Measurements from ENCODE around the gene PHB1.
"Not testable (repeated sequence)": the region's sequence is repeated elsewhere in the genome, so short reads cannot be mapped to it uniquely, and the experiment has no call there.

PHB1 gene

DNA sequence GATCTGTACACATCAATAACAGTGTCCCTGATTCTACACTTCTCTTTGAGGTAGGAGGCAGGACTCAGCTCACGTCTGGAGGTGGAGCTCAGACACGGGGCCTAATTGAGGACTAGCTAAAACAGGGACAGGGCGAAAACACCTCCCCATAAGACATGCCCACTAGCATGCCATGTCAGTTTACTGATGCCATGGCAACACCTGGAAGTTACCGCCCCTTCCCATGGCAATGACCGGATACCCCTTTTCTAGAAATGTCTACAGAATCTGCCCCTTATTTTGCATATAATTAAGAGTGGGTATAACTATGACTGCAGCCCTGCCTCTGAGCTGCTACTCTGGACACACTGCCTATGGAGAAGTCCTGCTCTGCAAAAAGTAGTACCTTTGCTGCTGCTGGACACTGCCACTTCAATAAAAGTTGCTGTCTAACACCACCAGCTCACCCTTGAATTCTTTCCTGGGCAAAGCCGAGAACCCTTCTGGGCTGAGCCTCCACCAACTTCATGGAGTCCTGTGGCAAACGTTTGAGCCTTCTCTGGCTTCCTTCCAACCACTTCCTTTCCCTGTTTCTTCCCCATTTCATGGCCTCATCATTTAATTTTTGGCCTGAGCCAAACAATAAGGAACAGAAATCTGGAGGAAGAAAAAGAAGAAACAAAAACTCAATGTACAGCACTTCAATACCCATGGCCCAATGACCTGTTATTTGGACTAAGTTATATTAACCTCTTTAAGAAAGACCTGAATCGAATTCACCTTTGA lies 21.0 kb downstream of the PHB1 start:
- H3K4me2 ChIP-seq (ENCODE audit: insufficient read depth, low read length, poor library complexity, severe bottlenecking), result no peak overlapping the region
- no peak overlapping the region for H3K9ac ChIP-seq (ENCODE audit: low read depth, low read length, poor library complexity)
- no peaks in the 10 kb centered on the region for H3K36me3 ChIP-seq (replicated peaks in 1 of 2; ENCODE audit: control insufficient read depth in 2 of 2, insufficient read depth in 2 of 2, low read length in 2 of 2)
- H2BK120ac ChIP-seq (ENCODE audit: low read depth, low read length), result no peak overlapping the region
- H4K91ac ChIP-seq (ENCODE audit: low read depth, low read length, poor library complexity), result no peak overlapping the region
- DNase-seq (ENCODE audit: low spot score), result no peak
- no peak overlapping the region for H2BK5ac ChIP-seq (ENCODE audit: low read length)
- no peak overlapping the region for H3K4me3 ChIP-seq (ENCODE audit: low read length in 2 of 2)
- WGBS, 2 donors (ENCODE audit: extremely low coverage in 2 of 2, insufficient read length in 2 of 2, insufficient replicate concordance in 1 of 2), result no CpG with 5 or more reads among the region's 8 CpGs
- H4K8ac ChIP-seq (ENCODE audit: low read depth, low read length), result no peak overlapping the region
- H2BK12ac ChIP-seq (ENCODE audit: low read length), result no peak overlapping the region
- H3K14ac ChIP-seq (ENCODE audit: low read length), result no peak overlapping the region
- H3K4me1 ChIP-seq (ENCODE audit: control insufficient read depth in 2 of 2, insufficient read depth in 1 of 2, low read depth in 1 of 2, low read length in 2 of 2), result peaks cover 3 to 8% of the 10 kb centered on the region in 2 donors
- H2AFZ ChIP-seq (ENCODE audit: low read length), result no peak overlapping the region
- no peaks in the 10 kb centered on the region for H3K79me1 ChIP-seq (ENCODE audit: low read depth, low read length)
- H3K9me3 ChIP-seq (replicated peaks in 1 of 2; ENCODE audit: control insufficient read depth in 2 of 2, insufficient read depth in 1 of 2, low read depth in 1 of 2, low read length in 2 of 2), result no peaks in the 10 kb centered on the region
- H3K23ac ChIP-seq (ENCODE audit: low read depth, low read length, poor library complexity), result no peak overlapping the region
- H3K27me3 ChIP-seq (ENCODE audit: control insufficient read depth in 3 of 3, insufficient read depth in 3 of 3, low read depth in 1 of 3, low read length in 3 of 3), result peaks cover 0 to 8% (median 0%) of the 10 kb centered on the region in 3 experiments
- H2AK5ac ChIP-seq (ENCODE audit: low read depth, low read length), result no peak overlapping the region
- H3K27ac ChIP-seq (replicated peaks; ENCODE audit: low read length), result no peak overlapping the region
- H2BK15ac ChIP-seq (ENCODE audit: low read length), result no peak overlapping the region
- no peak overlapping the region for H3K4ac ChIP-seq (ENCODE audit: low read length)
- no peak overlapping the region for H3K18ac ChIP-seq (ENCODE audit: low read length)

DNA sequence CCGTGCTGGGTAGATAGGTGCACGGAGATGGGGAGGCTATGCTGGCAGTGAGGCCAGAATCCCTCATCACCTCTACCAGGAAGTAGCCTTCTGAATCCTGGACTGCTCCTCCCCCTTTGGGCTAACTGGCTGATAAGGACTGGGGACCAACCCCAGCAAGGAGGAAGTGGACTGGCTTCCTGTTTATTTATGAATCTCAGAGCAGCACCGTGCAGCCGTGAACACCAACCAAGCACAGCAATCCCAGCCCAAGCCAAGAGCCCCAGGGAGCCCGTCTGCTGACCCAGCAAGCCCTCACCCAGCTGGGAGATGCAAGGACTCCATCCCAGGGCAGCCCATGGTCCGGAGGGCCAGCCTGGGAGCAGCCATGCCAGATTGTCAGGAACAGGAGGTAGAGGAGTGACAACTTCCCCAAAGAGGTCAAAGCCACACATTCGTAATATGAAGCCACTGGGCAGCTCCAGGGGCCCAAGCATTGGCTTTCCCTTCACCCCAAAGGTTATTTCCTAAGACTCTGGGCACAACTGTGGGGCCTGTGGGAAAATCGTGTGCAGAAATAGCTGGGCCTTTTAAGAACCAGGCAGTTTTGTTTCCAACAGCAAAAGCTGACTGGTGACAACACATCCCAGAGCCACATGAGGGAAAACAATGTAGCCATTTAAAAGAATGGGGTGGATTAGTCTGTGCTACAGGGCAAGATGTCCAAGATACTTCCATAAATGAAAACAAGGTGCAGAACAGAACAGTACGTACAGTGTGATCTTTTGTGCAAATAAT lies 23.9 kb downstream of the PHB1 start:
- Histone ChIP-seq H3K23ac (ENCODE audit: low read depth, low read length, poor library complexity) (no peak overlapping the region), H2AFZ (ENCODE audit: low read length) (peak overlapping the region; percentile 94), H2BK15ac (ENCODE audit: low read length) (no peak overlapping the region), H3K9me3 (replicated peaks in 1 of 2; ENCODE audit: control insufficient read depth in 2 of 2, insufficient read depth in 1 of 2, low read depth in 1 of 2, low read length in 2 of 2) (no peaks in the 10 kb centered on the region), H2BK5ac (ENCODE audit: low read length) (peak overlapping the region; percentile 9), H3K4me2 (ENCODE audit: insufficient read depth, low read length, poor library complexity, severe bottlenecking) (no peak overlapping the region), H3K79me1 (ENCODE audit: low read depth, low read length) (no peaks in the 10 kb centered on the region), H3K9ac (ENCODE audit: low read depth, low read length, poor library complexity) (no peak overlapping the region), H3K27me3 (ENCODE audit: control insufficient read depth in 3 of 3, insufficient read depth in 3 of 3, low read depth in 1 of 3, low read length in 3 of 3) (peaks cover 0 to 7% (median 0%) of the 10 kb centered on the region in 3 experiments), H3K4me3 (ENCODE audit: low read length in 2 of 2) (no peak overlapping the region), H4K91ac (ENCODE audit: low read depth, low read length, poor library complexity) (no peak overlapping the region), H2AK5ac (ENCODE audit: low read depth, low read length) (no peak overlapping the region), H3K4ac (ENCODE audit: low read length) (no peak overlapping the region), H3K36me3 (replicated peaks in 1 of 2; ENCODE audit: control insufficient read depth in 2 of 2, insufficient read depth in 2 of 2, low read length in 2 of 2) (no peaks in the 10 kb centered on the region), H3K4me1 (ENCODE audit: control insufficient read depth in 2 of 2, insufficient read depth in 1 of 2, low read depth in 1 of 2, low read length in 2 of 2) (peaks cover 3 to 8% of the 10 kb centered on the region in 2 donors), H2BK120ac (ENCODE audit: low read depth, low read length) (no peak overlapping the region), H2BK12ac (ENCODE audit: low read length) (peak overlapping the region; percentile 35), H3K18ac (ENCODE audit: low read length) (peak overlapping the region; percentile 72), H3K27ac (replicated peaks; ENCODE audit: low read length) (no peak overlapping the region), H3K14ac (ENCODE audit: low read length) (no peak overlapping the region), H4K8ac (ENCODE audit: low read depth, low read length) (no peak overlapping the region)
- no peak for DNase-seq (ENCODE audit: low spot score)
- WGBS, 2 donors (ENCODE audit: extremely low coverage in 2 of 2, insufficient read length in 2 of 2, insufficient replicate concordance in 1 of 2), result no CpG with 5 or more reads among the region's 9 CpGs

GRCh38 chr17:49389514-49390347 lies 25.0 kb downstream of the PHB1 start:
- H3K4ac ChIP-seq (ENCODE audit: low read length); H2BK120ac ChIP-seq (ENCODE audit: low read depth, low read length); DNase-seq (ENCODE audit: low spot score); H3K36me3 ChIP-seq (replicated peaks in 1 of 2; ENCODE audit: control insufficient read depth in 2 of 2, insufficient read depth in 2 of 2, low read length in 2 of 2); H3K9ac ChIP-seq (ENCODE audit: low read depth, low read length, poor library complexity); H3K79me1 ChIP-seq (ENCODE audit: low read depth, low read length); H3K9me3 ChIP-seq (replicated peaks in 1 of 2; ENCODE audit: control insufficient read depth in 2 of 2, insufficient read depth in 1 of 2, low read depth in 1 of 2, low read length in 2 of 2); H3K18ac ChIP-seq (ENCODE audit: low read length); H3K27ac ChIP-seq (replicated peaks; ENCODE audit: low read length); H3K23ac ChIP-seq (ENCODE audit: low read depth, low read length, poor library complexity); H4K8ac ChIP-seq (ENCODE audit: low read depth, low read length); H3K4me2 ChIP-seq (ENCODE audit: insufficient read depth, low read length, poor library complexity, severe bottlenecking); H2AK5ac ChIP-seq (ENCODE audit: low read depth, low read length); H4K91ac ChIP-seq (ENCODE audit: low read depth, low read length, poor library complexity); H2BK12ac ChIP-seq (ENCODE audit: low read length); H3K4me3 ChIP-seq (ENCODE audit: low read length in 2 of 2); H2BK5ac ChIP-seq (ENCODE audit: low read length); H3K14ac ChIP-seq (ENCODE audit: low read length); H3K4me1 ChIP-seq (ENCODE audit: control insufficient read depth in 2 of 2, insufficient read depth in 1 of 2, low read depth in 1 of 2, low read length in 2 of 2); H2BK15ac ChIP-seq (ENCODE audit: low read length): not testable (repeated sequence)
- Histone ChIP-seq H2AFZ (ENCODE audit: low read length) (peak overlapping the region; percentile 94), H3K27me3 (ENCODE audit: control insufficient read depth in 3 of 3, insufficient read depth in 3 of 3, low read depth in 1 of 3, low read length in 3 of 3) (peaks cover 0 to 13% (median 0%) of the 10 kb centered on the region in 3 experiments)
- WGBS, 2 donors (ENCODE audit: extremely low coverage in 2 of 2, insufficient read length in 2 of 2, insufficient replicate concordance in 1 of 2), result no CpG with 5 or more reads among the region's 12 CpGs

Data from neuronal stem cell (in vitro differentiated cells).